NCI-H128 (cell line): Measurements from ENCODE around the gene LPIN1.
"Not testable (repeated sequence)": the region's sequence is repeated elsewhere in the genome, so short reads cannot be mapped to it uniquely, and the experiment has no call there.

ENCODE experiments used
- DNase-seq: peaks from one replicate; lab custom pipeline; 2025; ENCODE audit not compliant: unreplicated experiment; lab: John Stamatoyannopoulos, UW

Gene LPIN1

GRCh38 chr2:11809586-11810236 is 63.3 kb downstream of the LPIN1 start:
- no peak for DNase-seq

- no peak for DNase-seq
Measured at GRCh38 chr2:11810237-11810977, 64.0 kb downstream of the LPIN1 start.

DNA sequence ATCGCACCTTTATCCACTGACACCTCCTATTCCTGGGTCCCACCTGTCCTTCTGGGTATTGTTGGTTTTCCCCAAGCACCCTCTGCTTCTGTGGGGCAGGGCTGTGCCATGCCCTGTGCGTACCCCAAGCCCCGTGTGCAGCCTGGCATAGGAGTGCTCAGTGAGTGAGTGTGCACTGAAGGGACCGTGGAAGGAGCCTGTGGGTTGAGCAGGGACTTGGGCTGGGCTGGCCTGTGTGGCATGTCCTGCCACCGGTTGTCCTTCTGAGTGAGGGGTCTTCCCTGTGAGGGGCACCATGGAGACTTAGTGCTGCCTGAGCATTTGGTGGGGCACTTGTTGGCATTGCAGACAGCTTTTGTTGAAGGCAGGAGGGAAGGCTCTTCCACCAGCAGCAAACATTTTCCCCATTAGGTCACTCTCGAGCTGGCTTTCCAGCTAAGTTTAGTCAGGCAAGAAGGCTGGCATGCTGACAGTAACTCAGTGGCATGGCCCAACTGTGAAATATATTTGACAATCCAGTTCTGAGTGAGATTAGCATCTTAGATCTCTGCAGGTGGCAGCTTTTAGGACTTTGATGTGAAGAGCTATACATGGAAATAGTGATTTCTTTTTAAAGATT is 64.7 kb downstream of the LPIN1 start:
- no peak for DNase-seq

GRCh38 chr2:11812466-11813248 is 66.2 kb downstream of the LPIN1 start:
- no peak for DNase-seq

GRCh38 chr2:11813345-11813744 is 66.9 kb downstream of the LPIN1 start:
- not testable (repeated sequence) for DNase-seq

GRCh38 chr2:11813951-11814350 is 67.5 kb downstream of the LPIN1 start:
- no peak for DNase-seq

GRCh38 chr2:11814979-11815510 is 68.6 kb downstream of the LPIN1 start:
- no peak for DNase-seq

DNA sequence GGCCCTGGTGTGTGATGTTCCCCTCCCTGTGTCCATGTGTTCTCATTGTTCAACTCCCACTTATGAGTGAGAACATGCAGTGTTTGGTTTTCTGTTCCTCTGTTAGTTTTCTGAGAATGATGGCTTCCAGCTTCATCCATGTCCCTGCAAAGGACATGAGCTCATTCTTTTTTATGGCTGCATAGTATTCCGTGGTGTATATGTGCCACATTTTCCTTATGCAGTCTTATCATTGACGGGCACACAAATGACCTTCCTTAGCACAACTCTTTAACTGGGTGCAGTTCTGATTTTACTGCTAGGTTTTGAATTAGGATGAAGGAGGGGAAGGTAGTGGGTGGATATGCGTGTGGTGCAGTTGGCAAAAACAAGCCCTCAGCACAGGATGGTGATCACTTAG is 70.5 kb downstream of the LPIN1 start:
- DNase-seq: not testable (repeated sequence)

- no peak for DNase-seq
Measured at GRCh38 chr2:11819235-11819729, 72.8 kb downstream of the LPIN1 start.

DNA sequence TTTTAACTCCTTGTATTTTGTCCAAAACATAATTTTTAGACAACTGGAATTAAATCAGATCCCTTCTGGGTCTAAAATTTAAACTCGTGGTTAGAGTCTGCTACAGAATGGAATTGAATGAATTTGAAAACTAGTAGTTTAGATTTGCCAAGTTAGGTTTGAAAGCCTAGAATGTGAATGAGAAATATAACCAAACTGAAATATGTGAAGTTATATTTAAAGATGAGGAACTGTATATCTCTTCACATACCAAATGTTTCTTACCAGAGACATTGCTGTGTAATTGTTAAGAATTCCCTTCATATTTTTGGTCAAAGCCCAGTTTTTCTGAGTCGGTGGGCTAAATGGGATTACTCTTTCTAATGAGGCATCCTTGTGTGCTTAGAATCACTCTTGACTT is 74.2 kb downstream of the LPIN1 start:
- no peak for DNase-seq

DNA sequence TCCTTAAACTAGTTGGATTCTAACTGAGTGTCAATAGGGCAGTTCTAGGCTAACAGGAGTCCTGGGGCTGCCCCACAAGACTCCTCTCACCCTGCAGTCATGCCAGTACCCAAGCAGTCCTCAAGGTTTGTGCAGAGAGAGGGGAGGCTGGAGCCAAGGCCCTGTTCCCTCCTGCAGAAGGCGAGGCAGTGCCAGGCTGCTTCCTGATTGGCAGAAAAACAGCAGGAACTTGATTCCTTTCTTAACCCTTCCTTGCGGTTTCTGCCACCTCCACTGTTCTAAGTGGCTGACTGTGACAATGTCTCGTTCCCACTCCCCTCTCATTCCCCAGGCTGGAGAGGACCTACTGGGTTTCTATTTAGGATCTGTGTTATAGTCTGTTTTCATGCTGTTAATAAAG is 75.3 kb downstream of the LPIN1 start:
- no peak for DNase-seq

GRCh38 chr2:11822359-11822745 is 75.9 kb downstream of the LPIN1 start:
- not testable (repeated sequence) for DNase-seq

DNA sequence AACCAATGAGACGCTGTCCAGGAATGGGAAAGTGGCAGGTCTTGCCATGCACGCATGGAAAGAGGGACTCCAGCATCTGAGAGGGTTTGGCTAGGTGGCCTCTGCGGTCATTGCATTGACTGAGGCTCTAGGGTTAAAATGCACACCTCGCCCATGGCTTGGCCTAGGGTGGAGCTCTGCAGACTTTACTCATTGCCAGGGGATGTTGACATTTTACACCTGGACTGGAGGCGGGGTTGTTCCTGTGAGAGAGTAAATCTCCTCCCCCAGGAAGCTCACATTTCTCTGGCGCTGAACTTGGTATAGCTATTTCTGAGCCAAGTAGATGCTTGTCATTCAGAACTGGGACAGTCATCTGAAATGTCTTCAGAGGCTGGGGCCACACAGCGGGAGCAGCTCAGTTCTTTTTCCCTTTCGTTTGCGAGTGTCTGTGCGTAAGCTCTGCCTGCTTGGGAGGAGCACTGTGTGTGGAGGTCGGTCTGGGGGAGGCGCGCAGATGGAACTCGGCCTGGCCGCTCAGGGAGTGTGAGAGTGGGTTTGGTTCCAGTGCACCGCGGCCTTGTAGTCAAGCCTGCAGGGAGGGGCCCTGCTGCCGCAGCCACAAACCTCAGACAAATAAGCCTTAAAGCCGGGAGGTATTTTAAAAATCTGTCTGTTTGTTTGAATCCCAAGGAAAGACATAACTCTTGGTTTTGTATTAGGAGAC is 76.5 kb downstream of the LPIN1 start:
- no peak for DNase-seq

DNA sequence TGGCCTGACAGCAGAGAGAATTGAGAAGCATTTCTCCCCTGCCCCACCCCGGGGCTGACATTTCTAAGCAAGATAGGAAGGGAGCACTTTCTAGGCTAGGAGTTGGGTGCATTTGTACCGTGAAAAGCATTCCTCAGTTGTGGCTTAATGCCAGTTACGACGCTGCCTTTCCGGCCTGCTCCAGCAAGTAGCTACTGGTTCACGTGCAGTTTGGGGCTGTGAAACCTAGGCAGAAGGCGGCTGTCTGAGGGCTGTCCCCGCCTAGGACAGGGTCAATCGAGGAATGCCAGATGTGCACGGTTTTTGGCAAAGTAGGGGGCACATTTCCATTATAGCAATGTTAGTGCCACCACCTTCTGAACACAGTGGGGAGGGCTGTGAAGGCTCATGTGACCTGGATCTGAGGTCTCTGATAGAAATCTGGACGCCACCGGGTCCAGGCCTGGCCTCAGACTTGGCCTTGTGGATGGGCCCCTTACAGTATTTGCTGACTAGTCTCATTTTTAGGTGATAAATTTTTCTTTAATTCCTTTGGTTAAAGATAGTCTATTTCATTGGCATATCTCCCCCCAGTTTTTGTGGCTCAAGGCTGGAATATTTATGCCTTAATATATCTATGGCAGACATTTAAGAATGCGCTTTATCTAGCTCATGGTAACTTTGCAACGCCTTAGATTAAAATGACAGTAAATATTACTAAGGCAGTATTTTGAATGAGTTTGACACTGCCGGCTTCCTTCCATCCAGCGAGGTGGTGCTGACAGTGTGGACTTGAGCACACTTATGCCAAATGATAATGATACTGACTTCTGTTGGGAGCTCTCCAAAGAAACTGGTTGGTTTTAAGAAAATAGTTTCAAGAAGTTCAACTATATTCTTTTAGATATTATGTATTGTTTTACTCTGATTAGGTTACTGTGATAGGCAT is 78.7 kb downstream of the LPIN1 start:
- DNase-seq: no peak

GRCh38 chr2:11827547-11827946 is 81.1 kb downstream of the LPIN1 start:
- no peak for DNase-seq

DNA sequence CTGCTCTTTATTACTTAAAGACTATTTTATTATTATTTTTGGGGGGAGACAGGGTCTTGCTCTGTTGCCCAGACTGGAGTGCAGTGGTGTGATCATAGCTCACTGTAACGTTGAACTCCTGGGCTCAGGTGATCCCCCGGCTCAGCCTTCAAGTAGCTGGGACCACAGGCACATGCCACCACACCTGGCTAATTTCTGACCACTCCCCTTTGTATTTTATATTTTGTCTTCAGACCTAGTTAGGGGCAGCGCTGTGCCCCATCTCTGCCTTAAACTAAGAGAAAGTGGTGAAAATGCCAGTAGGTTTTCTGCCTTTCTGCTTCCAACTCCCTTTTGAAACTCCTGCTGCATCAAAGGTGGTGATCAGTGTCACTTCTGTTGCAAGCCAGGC is 82.5 kb downstream of the LPIN1 start:
- no peak for DNase-seq

DNA sequence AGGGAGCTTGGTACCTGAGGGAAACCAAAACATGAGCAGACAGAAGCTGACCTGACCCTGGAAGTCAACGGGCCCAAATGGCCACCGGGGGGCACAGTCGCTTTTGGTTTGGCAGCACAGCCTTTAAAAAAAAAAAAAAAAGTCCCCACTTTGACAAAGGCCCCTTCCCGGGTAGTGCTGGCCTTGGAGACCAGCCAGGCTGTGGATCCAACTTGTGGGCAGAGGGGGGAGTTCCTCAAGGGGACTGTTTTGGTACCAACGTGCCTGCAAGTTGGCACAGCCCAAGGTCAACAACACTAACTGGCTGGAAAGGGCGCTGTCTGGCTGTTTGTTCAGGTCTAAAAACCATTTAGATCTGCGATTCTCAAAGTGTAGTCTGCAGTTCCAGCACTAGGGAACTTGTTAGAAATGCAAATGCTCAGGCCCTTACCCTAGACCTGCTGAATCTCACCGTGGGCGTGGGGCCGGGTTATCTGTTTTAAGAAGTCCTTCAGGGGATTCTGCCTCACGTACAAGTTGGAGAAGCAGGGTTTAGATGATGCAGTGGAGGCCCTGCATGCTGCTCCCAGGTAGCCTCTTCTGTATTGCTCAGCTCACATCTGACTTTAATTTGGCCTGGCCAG is 83.0 kb downstream of the LPIN1 start:
- peak; percentile 30 for DNase-seq

GRCh38 chr2:11829947-11830707 is 83.7 kb downstream of the LPIN1 start:
- peak; percentile 85 for DNase-seq
